Suprapubic skin (tissue), 4 donors: ENCODE data around the gene UBXN1. TPM values are rescaled to one million over a fixed set of nuclear protein-coding genes. Genes with fewer than 3 reads are reported as not detected.
"Not testable (repeated sequence)": the region's sequence is repeated elsewhere in the genome, so short reads cannot be mapped to it uniquely, and the experiment has no call there.

ENCODE experiments used
- DNase-seq, 2 donors: peaks; one replicate each; pipeline ENCODE4 v3.0.0-alpha.2; 2019; ENCODE audit warnings: low spot score in 2 of 2
- H3K27ac ChIP-seq: fragments of 200-600 bp; sonication (generic); one replicate; pipeline ENCODE4 v1.5.1; 2019
- H3K27me3 ChIP-seq: fragments of 200-600 bp; sonication (generic); one replicate; pipeline ENCODE4 v1.5.1; 2019
- H3K36me3 ChIP-seq: fragments of 200-600 bp; sonication (generic); one replicate; pipeline ENCODE4 v1.5.1; 2019
- H3K4me1 ChIP-seq: fragments of 200-600 bp; sonication (generic); one replicate; pipeline ENCODE4 v1.5.1; 2019
- H3K4me3 ChIP-seq: fragments of 200-600 bp; sonication (generic); one replicate; pipeline ENCODE4 v1.5.1; 2019; ENCODE audit warnings: mild to moderate bottlenecking
- H3K9me3 ChIP-seq: fragments of 200-600 bp; sonication (generic); one replicate; pipeline ENCODE4 v1.5.1; 2019
- EP300 ChIP-seq: sonication (generic); formaldehyde crosslinking; IDR thresholded peaks from one replicate; pipeline ENCODE4 v1.6.1; 2017; ENCODE audit warnings: antibody characterized with exemption
- POLR2A ChIP-seq, 2 donors: fragments of 450-650 bp; IDR thresholded peaks; one replicate each; pipeline ENCODE4 v1.6.1; 2017; ENCODE audit warnings: antibody characterized with exemption in 2 of 2, mild to moderate bottlenecking in 2 of 2, moderate library complexity in 2 of 2
- POLR2AphosphoS5 ChIP-seq, 3 donors: sonication (generic); formaldehyde crosslinking; IDR thresholded peaks; one replicate each; pipeline ENCODE4 v1.6.1; 2017; ENCODE audit warnings: antibody characterized with exemption in 3 of 3
- WGBS: methylation state at CpG from one replicate; pipeline ENCODE4 v1.1.5; 2018; 5-methylcytosine and 5-hydroxymethylcytosine counted together
- total RNA-seq, 4 donors: library from RNA; depleted of rRNA; stranded (reverse); fragments of >200 nt; gene quantifications; one replicate each; pipeline ENCODE4 v1.1.0, GENCODE V29; 2016
- TF ChIP-seq, protein P1 (sequence below), 2 donors: fragments of 200-600 bp in 1 of 2; fragments of 450-650 bp in 1 of 2; sonication (generic) in 1 of 2; IDR thresholded peaks; one replicate each; pipeline ENCODE4 v1.5.1; 2016 to 2019; ENCODE audit warnings: antibody characterized with exemption in 2 of 2, mild to moderate bottlenecking in 1 of 2, moderate library complexity in 1 of 2

Gene UBXN1
- total RNA-seq, 4 donors from 2014 or later: 125 to 194 (median 143) TPM

DNA sequence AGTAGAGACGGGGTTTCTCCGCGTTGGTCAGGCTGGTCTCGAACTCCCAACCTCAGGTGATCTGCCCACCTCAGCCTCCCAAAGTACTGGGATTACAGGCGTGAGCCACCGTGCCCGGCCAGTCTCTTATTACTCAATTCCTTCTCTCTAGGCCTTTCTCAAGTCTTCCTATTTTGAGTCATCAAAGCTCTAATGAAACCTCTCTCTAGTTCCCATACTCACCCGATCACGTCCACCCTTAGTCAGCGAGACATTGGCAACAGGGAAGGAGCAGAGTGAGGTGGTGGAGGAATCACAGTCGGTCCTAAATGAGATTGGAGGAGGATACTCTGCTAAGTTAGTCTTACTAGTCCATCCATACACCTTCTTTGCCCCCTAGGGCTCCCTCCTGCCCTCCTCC, 23.4 kb upstream of the UBXN1 start:
- 89% methylated on average over 11 of the region's 11 CpGs for WGBS
- DNase-seq: no peak
- H3K27ac ChIP-seq: no peak overlapping the region

DNA sequence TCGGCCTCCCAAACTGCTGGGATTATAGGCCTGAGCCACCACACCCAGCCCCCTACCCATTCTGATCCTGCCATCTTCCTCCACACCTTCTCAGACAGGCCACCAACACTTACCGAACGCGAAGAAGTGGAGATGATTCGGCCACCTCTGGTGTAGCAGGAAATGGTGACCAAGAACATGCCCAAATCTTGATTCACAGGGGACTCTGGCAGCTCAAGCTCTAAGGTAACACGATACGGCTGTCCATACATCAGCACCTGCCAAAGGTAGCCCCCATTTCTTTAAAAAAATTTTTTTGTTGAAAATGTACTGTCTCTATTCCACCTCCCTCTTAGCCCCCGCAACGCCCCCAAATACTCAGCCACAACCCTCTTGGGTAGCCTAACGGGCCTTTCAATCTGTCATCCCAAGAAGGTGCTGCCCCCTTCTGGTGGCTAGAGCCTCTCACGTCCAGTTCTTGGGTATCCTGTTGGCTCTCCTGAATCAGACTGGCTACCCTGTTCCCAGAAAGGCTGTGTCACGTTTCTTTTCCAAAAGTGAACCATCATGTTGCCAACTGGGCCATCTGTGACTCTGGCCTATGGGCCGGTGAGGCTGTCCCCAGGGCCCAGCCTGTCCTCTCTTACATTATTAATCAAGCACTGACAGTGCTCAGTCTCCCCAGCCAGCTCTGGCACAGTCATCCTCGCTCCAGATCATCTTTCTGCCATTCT, 15.7 kb upstream of the UBXN1 start:
- Histone ChIP-seq H3K27ac (no peak overlapping the region), H3K9me3 (no peaks in the 10 kb centered on the region), H3K36me3 (peaks cover 21% of the 10 kb centered on the region), H3K4me3 (no peak overlapping the region), H3K4me1 (peaks cover 16% of the 10 kb centered on the region), H3K27me3 (no peaks in the 10 kb centered on the region)
- 41% methylated on average over 14 of the region's 14 CpGs for WGBS
- TF ChIP-seq POLR2AphosphoS5 (IDR thresholded peaks at IDR 0.05): no peak
- TF ChIP-seq, protein P1, sequence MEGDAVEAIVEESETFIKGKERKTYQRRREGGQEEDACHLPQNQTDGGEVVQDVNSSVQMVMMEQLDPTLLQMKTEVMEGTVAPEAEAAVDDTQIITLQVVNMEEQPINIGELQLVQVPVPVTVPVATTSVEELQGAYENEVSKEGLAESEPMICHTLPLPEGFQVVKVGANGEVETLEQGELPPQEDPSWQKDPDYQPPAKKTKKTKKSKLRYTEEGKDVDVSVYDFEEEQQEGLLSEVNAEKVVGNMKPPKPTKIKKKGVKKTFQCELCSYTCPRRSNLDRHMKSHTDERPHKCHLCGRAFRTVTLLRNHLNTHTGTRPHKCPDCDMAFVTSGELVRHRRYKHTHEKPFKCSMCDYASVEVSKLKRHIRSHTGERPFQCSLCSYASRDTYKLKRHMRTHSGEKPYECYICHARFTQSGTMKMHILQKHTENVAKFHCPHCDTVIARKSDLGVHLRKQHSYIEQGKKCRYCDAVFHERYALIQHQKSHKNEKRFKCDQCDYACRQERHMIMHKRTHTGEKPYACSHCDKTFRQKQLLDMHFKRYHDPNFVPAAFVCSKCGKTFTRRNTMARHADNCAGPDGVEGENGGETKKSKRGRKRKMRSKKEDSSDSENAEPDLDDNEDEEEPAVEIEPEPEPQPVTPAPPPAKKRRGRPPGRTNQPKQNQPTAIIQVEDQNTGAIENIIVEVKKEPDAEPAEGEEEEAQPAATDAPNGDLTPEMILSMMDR (IDR thresholded peaks at IDR 0.05): peak; percentile 71 to 73
- DNase-seq: peak in 1 of 2 donors; percentile 87

More for the DNA sequence above, 23.4 kb upstream of the UBXN1 start:
- Histone ChIP-seq H3K4me1 (peaks cover 19% of the 10 kb centered on the region), H3K27me3 (no peaks in the 10 kb centered on the region), H3K4me3 (no peak overlapping the region), H3K9me3 (no peaks in the 10 kb centered on the region), H3K36me3 (peaks cover 9% of the 10 kb centered on the region)
- TF ChIP-seq POLR2AphosphoS5 (IDR thresholded peaks at IDR 0.05) (no peak), EP300 (no peak), POLR2A (IDR thresholded peaks at IDR 0.05) (no peak)
- TF ChIP-seq, protein P1 (IDR thresholded peaks at IDR 0.05): no peak

DNA sequence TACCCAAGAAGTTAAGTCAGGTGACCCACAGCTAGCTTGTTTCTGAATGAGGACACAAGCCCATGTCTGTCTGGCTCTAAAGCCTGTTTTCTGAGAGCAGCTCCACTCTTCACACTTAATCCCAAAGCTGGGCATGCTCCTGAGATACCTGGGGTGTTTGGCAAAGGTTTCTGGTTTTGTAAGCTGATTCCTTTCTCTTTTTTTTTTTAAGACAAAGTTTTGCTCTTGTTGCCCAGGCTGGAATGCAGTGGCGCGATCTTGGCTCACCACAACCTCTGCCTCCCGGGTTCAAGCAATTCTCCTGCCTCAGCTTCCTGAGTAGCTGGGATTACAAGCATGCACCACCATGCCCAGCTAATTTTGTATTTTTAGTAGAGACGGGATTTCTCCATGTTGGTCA, 14.8 kb upstream of the UBXN1 start:
- WGBS: 55% methylated on average over 4 of the region's 4 CpGs
- peaks cover 21% of the 10 kb centered on the region for H3K36me3 ChIP-seq
- not testable (repeated sequence) for H3K27me3 ChIP-seq, H3K9me3 ChIP-seq, DNase-seq, H3K27ac ChIP-seq, H3K4me3 ChIP-seq
- H3K4me1 ChIP-seq: peaks cover 22% of the 10 kb centered on the region

DNA sequence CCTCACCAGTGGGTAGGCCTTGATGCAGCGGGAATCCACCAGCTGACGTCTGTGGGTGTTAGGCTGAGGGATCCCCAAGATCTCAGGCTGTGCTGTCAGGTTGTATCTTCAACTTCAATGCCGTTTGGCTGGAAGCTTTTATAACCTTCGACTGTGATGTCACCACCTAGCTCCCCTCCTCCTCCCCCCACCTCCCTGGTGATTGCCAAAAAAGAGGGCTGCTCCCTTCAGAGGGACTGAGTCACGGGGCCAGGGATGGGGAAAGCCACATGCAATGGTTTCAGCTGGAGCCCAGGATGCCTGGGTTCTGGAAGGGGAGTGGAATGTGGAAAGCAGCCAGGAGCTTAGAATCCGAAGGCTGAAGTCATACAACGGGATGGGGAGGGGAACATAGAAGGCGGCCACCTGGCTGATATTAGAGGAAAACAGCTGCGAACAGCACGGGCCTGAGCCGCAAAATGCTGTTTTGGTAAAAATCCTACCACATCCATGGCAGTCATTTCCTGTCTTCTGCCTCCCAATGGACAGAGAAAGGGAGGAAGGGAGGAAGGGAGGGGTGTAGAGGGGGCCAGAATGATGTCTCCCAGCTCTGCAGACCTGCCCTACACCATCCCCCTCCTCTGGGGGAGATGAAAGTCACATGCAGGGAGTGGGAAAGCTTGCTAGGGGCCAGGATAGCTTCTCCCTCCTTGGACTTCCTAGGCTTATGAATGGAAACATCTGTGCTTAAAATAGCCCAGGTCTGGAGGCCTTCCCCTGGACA, 10.7 kb upstream of the UBXN1 start, which contains the start of gene LRRN4CL:
TSS of gene LRRN4CL (minus strand) at position 110 of the 763 bp plus-strand sequence. CDS start 1,022 bp downstream, outside the sequence.
- H3K4me1 ChIP-seq: peaks cover 28% of the 10 kb centered on the region
- TF ChIP-seq EP300: no peak
- TF ChIP-seq, protein P1 (IDR thresholded peaks at IDR 0.05): no peak
- peak in 2 of 3 donors; percentile 56 to 69 for TF ChIP-seq POLR2AphosphoS5 (IDR thresholded peaks at IDR 0.05)
- peak in 1 of 2 donors; percentile 50 for TF ChIP-seq POLR2A (IDR thresholded peaks at IDR 0.05)
- peak within 1 kb of the TSS; percentile 67 for H3K27ac ChIP-seq
- WGBS: 31% methylated on average over 11 of the region's 11 CpGs
- no peaks in the 10 kb centered on the region for H3K9me3 ChIP-seq
- peaks cover 21% of the 10 kb centered on the region for H3K36me3 ChIP-seq
- DNase-seq: peak; percentile 94 to 95
- H3K4me3 ChIP-seq: peak within 1 kb of the TSS; percentile 35
- H3K27me3 ChIP-seq: peaks cover 3% of the 10 kb centered on the region

DNA sequence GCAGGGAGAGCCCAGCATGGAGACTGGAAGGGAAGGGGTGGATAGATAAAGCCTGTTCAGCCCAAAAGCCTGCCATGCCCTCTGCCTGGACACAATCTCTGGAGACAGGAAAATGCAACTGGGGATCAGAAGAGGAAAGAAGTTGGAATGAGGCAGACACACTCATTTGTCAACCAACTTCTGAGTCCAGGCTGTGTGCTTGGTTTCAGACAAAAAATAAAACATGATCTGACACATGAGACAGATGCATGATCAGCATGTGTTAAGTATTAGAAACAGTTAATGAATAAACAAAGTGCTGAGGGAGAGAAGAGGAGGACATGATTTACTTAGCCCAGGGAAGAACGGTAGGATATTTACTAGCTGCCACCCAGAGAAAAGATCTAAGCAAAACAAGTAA, 9.6 kb upstream of the UBXN1 start:
- no peak for DNase-seq
- no peaks in the 10 kb centered on the region for H3K9me3 ChIP-seq
- peaks cover 19% of the 10 kb centered on the region for H3K36me3 ChIP-seq
- H3K27me3 ChIP-seq: peaks cover 3% of the 10 kb centered on the region
- TF ChIP-seq POLR2AphosphoS5 (IDR thresholded peaks at IDR 0.05) (no peak), POLR2A (IDR thresholded peaks at IDR 0.05) (no peak)
- 32% methylated on average over 1 of the region's 1 CpG for WGBS
- peaks cover 26% of the 10 kb centered on the region for H3K4me1 ChIP-seq
- peak overlapping the region; percentile 35 for H3K4me3 ChIP-seq
- H3K27ac ChIP-seq: peak overlapping the region; percentile 57
